Caco-2 (cell line): Measurements from ENCODE around the gene TENM4. TPM values are rescaled to one million over a fixed set of nuclear protein-coding genes. Genes with fewer than 3 reads are reported as not detected.

Experiments used
- BruUV-seq: library from RNA; stranded (reverse); fragments of 400-500 nt; replicated peaks from 2 replicates; lab custom pipeline; 2021; lab: Mats Ljungman, UMichigan
- CTCF ChIA-PET: fragments of 300-600 bp; sonication (Branson Sonifier 250); formaldehyde crosslinking; loops from one replicate; lab custom pipeline; 2022; ENCODE audit warnings: antibody characterized with exemption; lab: Charles Lee
- POLR2A ChIA-PET: fragments of 300-600 bp; sonication (Branson Sonifier 250); formaldehyde crosslinking; loops from one replicate; lab custom pipeline; 2022; ENCODE audit warnings: antibody characterized with exemption; lab: Charles Lee
- DNase-seq, 2 experiments: peaks; one replicate each; pipeline versions ENCODE4 v3.0.0 to v3.0.0-alpha.2; 2020 to 2022
- H3K27me3 ChIP-seq: replicated peaks from 2 replicates; pipeline ENCODE4 v1.6.0; 2011; ENCODE audit warnings: low read length; ENCODE audit not compliant: control insufficient read depth, insufficient read depth
- H3K36me3 ChIP-seq: 2 replicates; pipeline ENCODE4 v1.5.1; 2011; ENCODE audit warnings: low read length; ENCODE audit not compliant: control insufficient read depth, insufficient read depth
- H3K4me1 ChIP-seq: fragments of 250-450 bp; sonication (Bioruptor Pico); 2 replicates; pipeline ENCODE4 v1.5.1; 2020; ENCODE audit warnings: mild to moderate bottlenecking
- H3K4me3 ChIP-seq: 2 replicates; pipeline ENCODE4 v1.5.1; 2011; ENCODE audit warnings: low read depth, mild to moderate bottlenecking, control low read depth, low read length
- H3K9me3 ChIP-seq: fragments of 250-450 bp; sonication (Bioruptor Pico); 2 replicates; pipeline ENCODE4 v1.5.1; 2020; ENCODE audit warnings: mild to moderate bottlenecking, moderate library complexity
- H3K27ac Mint-ChIP-seq: one replicate; pipeline ENCODE4 v1.8.0; 2022; ENCODE audit warnings: mixed read lengths; ENCODE audit not compliant: unreplicated experiment
- H3K27me3 Mint-ChIP-seq: one replicate; pipeline ENCODE4 v1.8.0; 2022; ENCODE audit warnings: mixed read lengths; ENCODE audit not compliant: insufficient read depth, unreplicated experiment
- H3K36me3 Mint-ChIP-seq: one replicate; pipeline ENCODE4 v1.8.0; 2022; ENCODE audit warnings: mild to moderate bottlenecking, mixed read lengths; ENCODE audit not compliant: insufficient read depth, unreplicated experiment
- H3K4me1 Mint-ChIP-seq: one replicate; pipeline ENCODE4 v1.8.0; 2022; ENCODE audit warnings: low read depth, mixed read lengths; ENCODE audit not compliant: unreplicated experiment
- H3K4me3 Mint-ChIP-seq: one replicate; pipeline ENCODE4 v1.8.0; 2022; ENCODE audit warnings: mild to moderate bottlenecking, moderate library complexity, mixed read lengths; ENCODE audit not compliant: unreplicated experiment
- H3K9me3 Mint-ChIP-seq: one replicate; pipeline ENCODE4 v1.8.0; 2022; ENCODE audit warnings: mixed read lengths; ENCODE audit not compliant: unreplicated experiment
- intact Hi-C: fragments of 100-400 bp; cut with micrococcal nuclease; formaldehyde crosslinking; loops from one replicate; pipeline ENCODE4 v1.10.0; 2022; ENCODE audit not compliant: unreplicated experiment
- total RNA-seq: library from RNA; stranded (reverse); gene quantifications from 2 replicates; pipeline ENCODE4 v1.2.3, GENCODE V29; 2022
- TF ChIP-seq, protein P1 (sequence below), 2 experiments: fragments of 200-600 bp in 1 of 2; IDR thresholded peaks; 1 replicate in 1 of 2; 2 replicates in 1 of 2; pipeline versions ENCODE4 v1.5.1 to v1.8.0; 2011 to 2022; ENCODE audit warnings: antibody characterized with exemption in 1 of 2, control low read depth in 1 of 2, inconsistent platforms in 1 of 2, low read depth in 1 of 2, low read length in 1 of 2, mild to moderate bottlenecking in 1 of 2, moderate library complexity in 1 of 2; ENCODE audit not compliant: insufficient read depth in 1 of 2, severe bottlenecking in 1 of 2, unreplicated experiment in 1 of 2

Gene TENM4
- total RNA-seq, 1 experiment from 2014 or later: 1.1 TPM

- POLR2A ChIA-PET: no interaction called here
- Mint-ChIP-seq H3K27me3 (peaks cover 38% of the 10 kb centered on the region), H3K27ac (no peak overlapping the region), H3K9me3 (no peaks in the 10 kb centered on the region), H3K4me3 (no peak overlapping the region), H3K36me3 (no peaks in the 10 kb centered on the region), H3K4me1 (no peaks in the 10 kb centered on the region)
- Histone ChIP-seq H3K36me3 (no peaks in the 10 kb centered on the region), H3K4me3 (no peak overlapping the region), H3K4me1 (no peaks in the 10 kb centered on the region), H3K27me3 (peaks cover 2% of the 10 kb centered on the region; the same call in 1 of the 2 replicates), H3K9me3 (no peaks in the 10 kb centered on the region)
- TF ChIP-seq, protein P1, sequence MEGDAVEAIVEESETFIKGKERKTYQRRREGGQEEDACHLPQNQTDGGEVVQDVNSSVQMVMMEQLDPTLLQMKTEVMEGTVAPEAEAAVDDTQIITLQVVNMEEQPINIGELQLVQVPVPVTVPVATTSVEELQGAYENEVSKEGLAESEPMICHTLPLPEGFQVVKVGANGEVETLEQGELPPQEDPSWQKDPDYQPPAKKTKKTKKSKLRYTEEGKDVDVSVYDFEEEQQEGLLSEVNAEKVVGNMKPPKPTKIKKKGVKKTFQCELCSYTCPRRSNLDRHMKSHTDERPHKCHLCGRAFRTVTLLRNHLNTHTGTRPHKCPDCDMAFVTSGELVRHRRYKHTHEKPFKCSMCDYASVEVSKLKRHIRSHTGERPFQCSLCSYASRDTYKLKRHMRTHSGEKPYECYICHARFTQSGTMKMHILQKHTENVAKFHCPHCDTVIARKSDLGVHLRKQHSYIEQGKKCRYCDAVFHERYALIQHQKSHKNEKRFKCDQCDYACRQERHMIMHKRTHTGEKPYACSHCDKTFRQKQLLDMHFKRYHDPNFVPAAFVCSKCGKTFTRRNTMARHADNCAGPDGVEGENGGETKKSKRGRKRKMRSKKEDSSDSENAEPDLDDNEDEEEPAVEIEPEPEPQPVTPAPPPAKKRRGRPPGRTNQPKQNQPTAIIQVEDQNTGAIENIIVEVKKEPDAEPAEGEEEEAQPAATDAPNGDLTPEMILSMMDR (IDR thresholded peaks at IDR 0.05; ENCODE audit: insufficient read depth in 1 of 2, low read depth in 1 of 2, low read length in 1 of 2, severe bottlenecking in 1 of 2, unreplicated experiment in 1 of 2): no peak
- BruUV-seq: no TSS peak
- DNase-seq: no peak
- CTCF ChIA-PET: no interaction called here
- intact Hi-C loops: no loop called here
Measured at GRCh38 chr11:79329561-79329960, 111.3 kb downstream of the TENM4 start.

GRCh38 chr11:79328402-79328801 lies 112.4 kb downstream of the TENM4 start:
- Histone ChIP-seq H3K27me3 (peaks cover 2% of the 10 kb centered on the region; the same call in 1 of the 2 replicates), H3K36me3 (no peaks in the 10 kb centered on the region), H3K4me1 (no peaks in the 10 kb centered on the region), H3K4me3 (no peak overlapping the region), H3K9me3 (no peaks in the 10 kb centered on the region)
- no TSS peak for BruUV-seq
- no peak overlapping the region for H3K27ac Mint-ChIP-seq
- CTCF ChIA-PET: no interaction called here
- intact Hi-C loops: no loop called here
- H3K9me3 Mint-ChIP-seq: no peaks in the 10 kb centered on the region
- H3K36me3 Mint-ChIP-seq: no peaks in the 10 kb centered on the region
- POLR2A ChIA-PET: no interaction called here
- no peak overlapping the region for H3K4me3 Mint-ChIP-seq
- peaks cover 32% of the 10 kb centered on the region for H3K27me3 Mint-ChIP-seq
- no peak for DNase-seq
- TF ChIP-seq, protein P1 (IDR thresholded peaks at IDR 0.05; ENCODE audit: insufficient read depth in 1 of 2, low read depth in 1 of 2, low read length in 1 of 2, severe bottlenecking in 1 of 2, unreplicated experiment in 1 of 2): no peak
- H3K4me1 Mint-ChIP-seq: no peaks in the 10 kb centered on the region

DNA sequence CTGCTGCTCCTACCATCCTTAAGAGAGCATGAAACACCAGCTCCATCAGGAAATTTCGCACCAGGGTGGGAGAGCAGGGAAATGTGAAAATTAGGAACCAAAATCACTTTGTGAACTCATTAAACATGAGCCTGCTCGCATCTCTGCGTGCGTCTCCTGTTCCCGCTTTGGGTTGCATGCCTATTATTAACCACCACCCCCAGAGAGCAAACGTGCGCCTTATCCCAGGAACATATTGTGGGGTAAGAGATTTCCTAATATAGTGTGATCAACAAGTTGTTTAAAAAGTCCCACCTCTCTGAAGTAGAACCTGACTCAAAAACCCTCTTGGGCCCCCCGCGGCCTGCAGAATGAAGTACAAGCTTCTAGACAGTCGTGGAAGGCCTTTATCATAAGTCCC lies 115.0 kb downstream of the TENM4 start:
- Mint-ChIP-seq H3K27ac (no peak overlapping the region), H3K4me3 (no peak overlapping the region), H3K4me1 (no peaks in the 10 kb centered on the region), H3K9me3 (no peaks in the 10 kb centered on the region), H3K27me3 (peaks cover 28% of the 10 kb centered on the region), H3K36me3 (no peaks in the 10 kb centered on the region)
- Histone ChIP-seq H3K36me3 (no peaks in the 10 kb centered on the region), H3K4me3 (no peak overlapping the region), H3K27me3 (peaks cover 2% of the 10 kb centered on the region; the same call in 1 of the 2 replicates), H3K4me1 (no peaks in the 10 kb centered on the region), H3K9me3 (no peaks in the 10 kb centered on the region)
- no TSS peak for BruUV-seq
- TF ChIP-seq, protein P1 (IDR thresholded peaks at IDR 0.05; ENCODE audit: insufficient read depth in 1 of 2, low read depth in 1 of 2, low read length in 1 of 2, severe bottlenecking in 1 of 2, unreplicated experiment in 1 of 2): no peak
- intact Hi-C loops: no loop called here
- DNase-seq: no peak
- ChIA-PET POLR2A (no interaction called here), CTCF (no interaction called here)
